Erythroblast (primary cell): ENCODE results near the gene AGBL4.

ENCODE experiments used
- GATA1 ChIP-seq: IDR thresholded peaks from 2 replicates; pipeline ENCODE4 v1.6.1; 2011; ENCODE audit warnings: low read depth, mild to moderate bottlenecking, control low read depth, low read length, moderate library complexity
- POLR2A ChIP-seq: IDR thresholded peaks from 2 replicates; pipeline ENCODE4 v1.6.1; 2011; ENCODE audit warnings: mild to moderate bottlenecking, low read length

GRCh38 chr1:48640836-48641492 lies 1382.8 kb downstream of the AGBL4 start:
- TF ChIP-seq POLR2A (no peak), GATA1 (no peak)
